Suprapubic skin (tissue), 4 donors: ENCODE results near the gene GALNT18. TPM values are rescaled to one million over a fixed set of nuclear protein-coding genes. Genes with fewer than 3 reads are reported as not detected.

Experiments used
- DNase-seq, 2 donors: peaks; one replicate each; pipeline ENCODE4 v3.0.0-alpha.2; 2019; ENCODE audit warnings: low spot score in 2 of 2
- H3K27ac ChIP-seq: fragments of 200-600 bp; sonication (generic); one replicate; pipeline ENCODE4 v1.5.1; 2019
- H3K27me3 ChIP-seq: fragments of 200-600 bp; sonication (generic); one replicate; pipeline ENCODE4 v1.5.1; 2019
- H3K36me3 ChIP-seq: fragments of 200-600 bp; sonication (generic); one replicate; pipeline ENCODE4 v1.5.1; 2019
- H3K4me1 ChIP-seq: fragments of 200-600 bp; sonication (generic); one replicate; pipeline ENCODE4 v1.5.1; 2019
- H3K4me3 ChIP-seq: fragments of 200-600 bp; sonication (generic); one replicate; pipeline ENCODE4 v1.5.1; 2019; ENCODE audit warnings: mild to moderate bottlenecking
- H3K9me3 ChIP-seq: fragments of 200-600 bp; sonication (generic); one replicate; pipeline ENCODE4 v1.5.1; 2019
- CTCF ChIP-seq, 2 donors: fragments of 200-600 bp in 1 of 2; fragments of 450-650 bp in 1 of 2; sonication (generic) in 1 of 2; IDR thresholded peaks; one replicate each; pipeline ENCODE4 v1.5.1; 2016 to 2019; ENCODE audit warnings: antibody characterized with exemption in 2 of 2, mild to moderate bottlenecking in 1 of 2, moderate library complexity in 1 of 2
- EP300 ChIP-seq: sonication (generic); formaldehyde crosslinking; IDR thresholded peaks from one replicate; pipeline ENCODE4 v1.6.1; 2017; ENCODE audit warnings: antibody characterized with exemption
- POLR2A ChIP-seq, 2 donors: fragments of 450-650 bp; IDR thresholded peaks; one replicate each; pipeline ENCODE4 v1.6.1; 2017; ENCODE audit warnings: antibody characterized with exemption in 2 of 2, mild to moderate bottlenecking in 2 of 2, moderate library complexity in 2 of 2
- POLR2AphosphoS5 ChIP-seq, 3 donors: sonication (generic); formaldehyde crosslinking; IDR thresholded peaks; one replicate each; pipeline ENCODE4 v1.6.1; 2017; ENCODE audit warnings: antibody characterized with exemption in 3 of 3
- WGBS: methylation state at CpG from one replicate; pipeline ENCODE4 v1.1.5; 2018; 5-methylcytosine and 5-hydroxymethylcytosine counted together
- total RNA-seq, 4 donors: library from RNA; depleted of rRNA; stranded (reverse); fragments of >200 nt; gene quantifications; one replicate each; pipeline ENCODE4 v1.1.0, GENCODE V29; 2016

Gene GALNT18
- total RNA-seq, 4 donors from 2014 or later: 20.6 to 26.0 (median 23.1) TPM

GRCh38 chr11:11624926-11625325, 3.1 kb upstream of the GALNT18 start:
- H3K27ac ChIP-seq: no peak overlapping the region
- DNase-seq: no peak
- TF ChIP-seq POLR2AphosphoS5 (IDR thresholded peaks at IDR 0.05) (no peak), EP300 (no peak), CTCF (IDR thresholded peaks at IDR 0.05) (no peak), POLR2A (IDR thresholded peaks at IDR 0.05) (no peak)
- no peaks in the 10 kb centered on the region for H3K36me3 ChIP-seq
- H3K9me3 ChIP-seq: no peaks in the 10 kb centered on the region
- H3K4me3 ChIP-seq: no peak overlapping the region
- peaks cover 5% of the 10 kb centered on the region for H3K27me3 ChIP-seq
- peaks cover 24% of the 10 kb centered on the region for H3K4me1 ChIP-seq
- 98% methylated on average over 4 of the region's 4 CpGs for WGBS

GRCh38 chr11:11624204-11624603, 2.4 kb upstream of the GALNT18 start:
- H3K36me3 ChIP-seq: no peaks in the 10 kb centered on the region
- no peak overlapping the region for H3K27ac ChIP-seq
- TF ChIP-seq POLR2AphosphoS5 (IDR thresholded peaks at IDR 0.05): no peak
- TF ChIP-seq EP300: no peak
- TF ChIP-seq POLR2A (IDR thresholded peaks at IDR 0.05): no peak
- TF ChIP-seq CTCF (IDR thresholded peaks at IDR 0.05): no peak
- no peak for DNase-seq
- H3K4me1 ChIP-seq: peaks cover 31% of the 10 kb centered on the region
- no peak overlapping the region for H3K4me3 ChIP-seq
- WGBS: 82% methylated on average over 3 of the region's 3 CpGs
- peaks cover 7% of the 10 kb centered on the region for H3K27me3 ChIP-seq
- no peaks in the 10 kb centered on the region for H3K9me3 ChIP-seq

GRCh38 chr11:11622772-11623171, 967 bp upstream of the GALNT18 start:
- 53% methylated on average over 5 of the region's 5 CpGs for WGBS

GRCh38 chr11:11622340-11622706, 518 bp upstream of the GALNT18 start:
- peak overlapping the region; percentile 74 for H3K4me3 ChIP-seq
- H3K4me1 ChIP-seq: peaks cover 36% of the 10 kb centered on the region
- peaks cover 7% of the 10 kb centered on the region for H3K27me3 ChIP-seq
- no peaks in the 10 kb centered on the region for H3K9me3 ChIP-seq
- no peaks in the 10 kb centered on the region for H3K36me3 ChIP-seq
- no peak for DNase-seq
- WGBS: 36% methylated on average over 5 of the region's 12 CpGs
- no peak for TF ChIP-seq CTCF (IDR thresholded peaks at IDR 0.05)
- TF ChIP-seq POLR2AphosphoS5 (IDR thresholded peaks at IDR 0.05): no peak
- no peak for TF ChIP-seq POLR2A (IDR thresholded peaks at IDR 0.05)
- no peak for TF ChIP-seq EP300
- peak overlapping the region; percentile 68 for H3K27ac ChIP-seq

More at GRCh38 chr11:11622772-11623171, 967 bp upstream of the GALNT18 start:
- DNase-seq: no peak
- H3K4me3 ChIP-seq: no peak overlapping the region
- H3K4me1 ChIP-seq: peaks cover 36% of the 10 kb centered on the region
- TF ChIP-seq POLR2A (IDR thresholded peaks at IDR 0.05): no peak
- no peak for TF ChIP-seq POLR2AphosphoS5 (IDR thresholded peaks at IDR 0.05)
- no peak for TF ChIP-seq EP300
- TF ChIP-seq CTCF (IDR thresholded peaks at IDR 0.05): no peak
- peaks cover 7% of the 10 kb centered on the region for H3K27me3 ChIP-seq
- no peaks in the 10 kb centered on the region for H3K36me3 ChIP-seq
- no peaks in the 10 kb centered on the region for H3K9me3 ChIP-seq
- H3K27ac ChIP-seq: peak overlapping the region; percentile 7

- no peak for TF ChIP-seq POLR2A (IDR thresholded peaks at IDR 0.05)
- TF ChIP-seq CTCF (IDR thresholded peaks at IDR 0.05): no peak
- no peak for TF ChIP-seq EP300
- TF ChIP-seq POLR2AphosphoS5 (IDR thresholded peaks at IDR 0.05): no peak
Observed at GRCh38 chr11:11620921-11621572, 758 bp downstream of the GALNT18 start.

More at GRCh38 chr11:11620921-11621572, 758 bp downstream of the GALNT18 start:
- peaks cover 36% of the 10 kb centered on the region for H3K4me1 ChIP-seq
- DNase-seq: no peak
- H3K9me3 ChIP-seq: no peaks in the 10 kb centered on the region
- no peaks in the 10 kb centered on the region for H3K36me3 ChIP-seq
- H3K27ac ChIP-seq: peak overlapping the region; percentile 68
- peak overlapping the region; percentile 74 for H3K4me3 ChIP-seq
- 0% methylated on average over 28 of the region's 55 CpGs for WGBS
- H3K27me3 ChIP-seq: peaks cover 7% of the 10 kb centered on the region
